Activated CD4-positive, alpha-beta T cell treated with anti-CD3 and anti-CD28 coated beads, Interleukin-2, Interleukin-4, amounts not matched to agents 100 ng/mL and 50 ng/mL, durations not matched to agents 16 hours and 8 hours (primary cell): ENCODE measurements around the gene PKDCC.

Source experiments
- DNase-seq: peaks from one replicate; pipeline ENCODE4 v3.0.0-alpha.2; 2020; ENCODE audit warnings: low spot score

Gene PKDCC

GRCh38 chr2:42050010-42050702 lies 2.3 kb downstream of the PKDCC start:
- DNase-seq = no peak

DNA sequence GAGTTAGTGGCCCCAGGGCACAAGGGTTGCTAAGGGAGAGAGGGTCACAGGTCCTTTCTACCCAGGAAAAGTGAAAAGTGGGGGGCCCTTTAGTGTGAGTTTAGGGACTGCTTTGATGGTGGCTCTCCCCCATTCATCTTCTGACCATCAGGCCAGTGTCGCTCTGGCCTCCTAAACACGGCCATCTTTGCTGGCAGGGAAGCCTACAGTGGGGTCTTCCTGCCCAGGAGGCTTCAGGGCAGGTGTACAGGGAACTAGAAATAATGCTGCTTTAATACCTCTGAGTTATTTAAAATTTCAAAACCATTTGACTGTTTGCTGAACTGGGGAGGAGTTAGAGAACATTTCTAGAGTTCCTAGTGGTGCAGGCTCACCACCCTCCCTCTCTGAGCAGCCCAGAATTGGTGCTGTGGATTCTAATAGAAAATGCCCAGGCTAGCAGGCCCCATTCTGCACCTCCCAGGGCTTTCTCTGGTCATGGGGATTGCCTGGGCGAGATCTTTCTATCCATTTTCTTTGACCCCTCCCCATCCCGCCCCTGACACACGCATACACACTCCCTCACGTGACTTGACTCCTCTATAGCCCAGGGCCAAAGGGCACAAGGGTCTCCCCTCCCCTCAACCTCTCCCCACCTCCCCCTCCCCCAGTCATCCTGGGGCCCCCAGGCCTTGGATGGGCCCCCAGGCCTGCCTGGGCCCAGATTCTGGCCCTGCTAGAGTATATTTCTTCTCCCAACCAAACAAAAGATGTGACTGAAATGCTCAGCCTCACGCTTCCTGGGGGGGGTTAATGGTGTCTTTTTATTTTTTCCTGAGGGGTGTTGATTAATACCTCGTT lies 3.1 kb downstream of the PKDCC start:
- no peak for DNase-seq

DNA sequence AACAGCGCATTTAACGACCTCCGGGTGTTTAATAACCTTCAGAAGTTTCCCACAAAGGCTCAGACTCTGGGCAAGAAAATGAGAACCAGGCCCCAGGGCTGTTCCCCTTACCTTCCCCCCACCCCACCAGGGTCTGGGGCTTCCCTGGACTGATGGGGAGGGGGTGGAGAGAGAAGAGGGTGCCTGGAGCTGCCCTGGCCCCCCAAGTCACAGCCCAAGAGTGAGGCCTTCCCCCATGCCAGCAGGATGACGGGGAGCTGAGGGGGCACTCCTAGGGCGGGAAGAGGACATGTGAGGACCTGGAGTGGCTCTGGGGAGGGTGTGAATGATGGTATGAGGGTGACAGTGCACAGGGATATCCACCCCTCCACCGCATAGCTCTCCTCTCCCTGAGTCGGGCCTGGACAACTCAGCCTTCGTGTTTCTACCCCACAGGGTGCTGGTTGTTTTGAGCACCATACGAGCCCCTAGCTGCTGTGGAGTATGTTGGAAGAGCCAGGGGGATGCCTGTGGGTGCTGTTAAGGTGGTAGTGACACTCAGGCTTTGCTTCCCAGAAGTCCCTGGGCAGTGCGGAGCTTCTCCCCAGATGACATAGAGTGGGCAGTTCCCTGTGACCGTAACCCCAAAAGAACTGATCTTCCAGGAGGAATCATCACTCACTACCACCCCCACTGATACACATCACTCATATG lies 3.9 kb downstream of the PKDCC start:
- DNase-seq = no peak

- DNase-seq = no peak
These were observed 5.1 kb downstream of the PKDCC start for GRCh38 chr2:42052702-42053481.

GRCh38 chr2:42053482-42053790 lies 5.6 kb downstream of the PKDCC start:
- DNase-seq = no peak

- DNase-seq = no peak
These were observed 6.2 kb downstream of the PKDCC start for GRCh38 chr2:42053791-42054701.

GRCh38 chr2:42054714-42055430 lies 7.1 kb downstream of the PKDCC start:
- no peak for DNase-seq

GRCh38 chr2:42055573-42056514 lies 8.0 kb downstream of the PKDCC start:
- no peak for DNase-seq

DNA sequence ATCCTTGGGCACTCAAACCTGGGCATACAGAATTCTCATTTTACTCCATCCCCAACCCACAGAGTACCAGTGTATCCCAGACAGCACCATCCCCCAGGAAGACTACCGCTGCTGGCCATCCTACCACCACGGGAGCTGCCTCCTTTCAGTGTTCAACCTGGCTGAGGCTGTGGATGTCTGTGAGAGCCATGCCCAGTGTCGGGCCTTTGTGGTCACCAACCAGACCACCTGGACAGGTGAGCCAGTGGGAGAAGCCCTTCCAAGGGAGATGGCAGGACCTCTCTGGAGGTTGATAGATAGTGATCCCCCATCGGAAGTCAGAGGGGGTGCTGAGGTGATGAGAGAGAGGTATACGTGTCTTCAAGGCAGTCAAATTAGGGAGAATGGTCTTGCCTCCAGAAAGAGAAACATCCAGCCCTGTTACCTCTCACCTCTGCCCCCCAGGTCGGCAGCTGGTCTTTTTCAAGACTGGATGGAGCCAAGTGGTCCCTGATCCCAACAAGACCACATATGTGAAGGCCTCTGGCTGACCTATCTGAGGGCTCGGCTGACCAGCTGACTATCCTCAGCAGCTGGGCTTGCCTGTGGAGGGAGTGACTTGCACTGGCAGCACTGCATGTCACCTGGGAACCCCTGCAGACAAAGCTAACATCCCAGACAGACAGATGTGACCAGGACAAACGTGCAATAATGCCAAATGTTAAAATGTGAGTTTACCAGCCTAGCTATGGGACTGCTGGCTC lies 9.5 kb downstream of the PKDCC start:
- no peak for DNase-seq

- no peak for DNase-seq
These were observed 10.2 kb downstream of the PKDCC start for GRCh38 chr2:42057902-42058450.

DNA sequence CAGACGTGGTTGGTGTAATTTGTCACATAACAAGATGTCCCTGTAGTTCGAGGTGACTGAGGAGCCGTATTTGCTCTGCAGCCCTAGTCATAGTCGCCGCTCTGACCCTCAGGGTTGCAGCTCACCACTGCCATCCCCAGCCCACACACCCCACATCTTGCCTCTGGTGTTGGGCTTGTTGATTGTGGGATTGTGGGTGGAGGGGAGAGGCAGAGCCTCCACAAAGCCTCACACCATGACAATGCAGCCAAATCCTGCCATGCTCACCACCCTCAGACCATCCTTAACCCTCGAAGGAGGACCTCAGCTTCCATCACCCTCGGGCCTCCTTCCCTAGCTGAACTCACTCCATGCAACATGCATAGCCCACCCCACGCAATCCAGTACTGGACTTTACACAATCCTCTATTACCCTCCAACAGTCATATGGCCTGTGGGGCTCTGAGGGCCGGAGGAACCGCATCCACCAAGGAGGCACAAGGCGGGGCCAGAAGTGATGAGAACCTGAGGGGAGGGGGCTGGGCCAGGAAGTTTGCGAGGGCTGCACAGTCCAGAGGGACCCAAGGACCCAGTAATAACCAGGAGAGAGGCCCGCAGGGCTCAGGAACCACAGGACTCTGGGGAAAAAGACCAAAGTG lies 11.6 kb downstream of the PKDCC start:
- no peak for DNase-seq

- DNase-seq = no peak
These were observed 12.2 kb downstream of the PKDCC start for GRCh38 chr2:42060028-42060427.

DNA sequence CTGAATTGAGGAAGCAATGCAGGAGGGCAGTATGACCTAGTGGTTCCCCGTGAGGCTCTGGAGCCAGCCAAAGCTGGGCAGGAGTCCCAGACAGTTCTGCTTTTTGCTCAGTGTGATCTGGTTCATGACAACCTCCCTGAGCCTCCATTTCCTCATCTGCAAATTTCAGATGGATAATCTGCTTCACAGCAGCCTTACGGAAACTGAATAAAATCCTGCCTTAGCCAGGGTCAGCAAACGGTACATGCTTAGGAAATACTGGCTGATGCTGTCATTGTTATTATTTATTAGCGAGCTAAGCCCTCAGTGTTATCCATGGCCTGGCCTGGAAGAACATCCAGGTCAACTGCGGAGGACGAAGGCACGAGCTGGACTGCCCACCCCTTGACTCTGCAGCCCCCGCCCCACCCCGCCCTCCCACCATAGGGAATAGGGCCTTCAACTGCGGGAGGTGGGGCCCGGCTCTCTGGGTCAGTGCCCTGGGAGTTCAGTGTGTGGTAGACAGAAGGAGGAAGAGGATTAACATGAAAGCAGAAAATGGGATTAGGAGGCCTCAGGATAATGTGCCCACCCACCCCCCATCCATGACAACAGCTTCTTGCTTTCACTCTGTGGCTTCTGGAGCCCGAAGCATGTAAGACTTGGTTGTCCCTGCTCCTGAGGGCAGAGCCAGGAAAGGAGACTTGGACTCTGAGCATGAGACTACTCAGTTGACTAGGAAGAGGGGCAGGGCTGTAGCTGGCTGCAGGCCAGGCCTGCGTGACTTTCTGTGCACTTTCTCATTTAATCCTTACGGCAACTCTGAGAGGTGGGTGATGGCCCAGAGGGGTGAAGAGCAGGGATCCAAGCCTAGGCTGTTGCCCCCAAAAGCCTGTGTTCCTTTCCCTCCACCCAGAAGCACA lies 13.1 kb downstream of the PKDCC start:
- no peak for DNase-seq

GRCh38 chr2:42061839-42062238 lies 14.0 kb downstream of the PKDCC start:
- no peak for DNase-seq

DNA sequence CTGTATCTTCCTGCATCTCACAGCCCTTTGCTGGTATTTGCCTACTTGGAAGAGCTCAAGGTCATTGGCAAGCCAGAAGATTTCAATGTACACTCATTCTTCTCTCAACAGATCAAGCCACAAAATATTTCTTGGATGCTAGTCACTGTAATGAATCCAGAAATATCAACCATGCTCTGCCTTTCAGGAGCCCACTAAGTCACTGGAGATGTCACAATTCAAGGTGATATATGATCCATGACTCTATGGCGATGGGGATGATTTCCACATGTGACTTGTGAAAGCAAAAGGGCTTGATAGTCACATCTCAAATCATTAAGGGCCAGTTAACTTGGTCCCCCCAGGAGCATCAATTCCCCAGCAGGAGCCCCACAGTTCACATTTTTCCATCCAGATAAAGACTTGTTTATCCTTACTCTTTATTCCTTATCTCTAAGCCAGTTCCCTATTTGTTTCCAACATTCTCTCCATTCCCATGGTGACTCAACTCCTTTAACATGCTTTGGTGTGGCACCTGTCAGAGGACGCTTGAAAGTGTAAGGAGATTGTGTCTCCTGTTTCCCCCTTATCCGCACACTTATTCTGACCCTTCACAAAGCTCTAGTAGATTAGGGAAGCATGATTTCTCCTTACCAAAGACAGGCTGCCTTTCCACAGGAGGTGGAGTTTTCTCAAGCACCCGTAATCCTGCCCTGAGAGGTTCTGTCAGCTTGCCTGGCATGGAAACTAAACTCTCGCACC lies 15.8 kb downstream of the PKDCC start:
- DNase-seq = no peak

- no peak for DNase-seq
These were observed 16.7 kb downstream of the PKDCC start for GRCh38 chr2:42064417-42064942.
